Measurements from ENCODE around the gene ERFE.

ERFE gene

GRCh38 chr2:238176613-238177012, 17.8 kb downstream of the ERFE start:
- no peak for TF ChIP-seq CTCF (IDR thresholded peaks at IDR 0.05)

- no peak for TF ChIP-seq CTCF (IDR thresholded peaks at IDR 0.05)
These were observed 21.8 kb downstream of the ERFE start for GRCh38 chr2:238180554-238180953.

- TF ChIP-seq CTCF (IDR thresholded peaks at IDR 0.05) = no peak
These were observed 23.6 kb downstream of the ERFE start for GRCh38 chr2:238182362-238182761.

- TF ChIP-seq CTCF (IDR thresholded peaks at IDR 0.05) = no peak
These were observed 25.1 kb downstream of the ERFE start for GRCh38 chr2:238183821-238184220.

- TF ChIP-seq CTCF (IDR thresholded peaks at IDR 0.05) = no peak
These were observed 29.1 kb downstream of the ERFE start for GRCh38 chr2:238187618-238188548.

GRCh38 chr2:238190445-238190844, 31.7 kb downstream of the ERFE start:
- TF ChIP-seq CTCF (IDR thresholded peaks at IDR 0.05) = no peak

GRCh38 chr2:238202326-238203093, 43.7 kb downstream of the ERFE start:
- TF ChIP-seq CTCF (IDR thresholded peaks at IDR 0.05) = no peak

Measured in LNCAP (cell line).